22Rv1 (cell line): ENCODE data around the gene FGFBP2.

Experiments
- ZFX ChIP-seq: fragments of 450-650 bp; IDR thresholded peaks from 2 replicates; pipeline ENCODE4 v1.6.1; 2017; ENCODE audit warnings: antibody characterized with exemption, borderline replicate concordance
- TF ChIP-seq, protein P1 (sequence below): fragments of 450-650 bp; IDR thresholded peaks from 2 replicates; pipeline ENCODE4 v1.5.1; 2017; ENCODE audit warnings: mild to moderate bottlenecking

DNA sequence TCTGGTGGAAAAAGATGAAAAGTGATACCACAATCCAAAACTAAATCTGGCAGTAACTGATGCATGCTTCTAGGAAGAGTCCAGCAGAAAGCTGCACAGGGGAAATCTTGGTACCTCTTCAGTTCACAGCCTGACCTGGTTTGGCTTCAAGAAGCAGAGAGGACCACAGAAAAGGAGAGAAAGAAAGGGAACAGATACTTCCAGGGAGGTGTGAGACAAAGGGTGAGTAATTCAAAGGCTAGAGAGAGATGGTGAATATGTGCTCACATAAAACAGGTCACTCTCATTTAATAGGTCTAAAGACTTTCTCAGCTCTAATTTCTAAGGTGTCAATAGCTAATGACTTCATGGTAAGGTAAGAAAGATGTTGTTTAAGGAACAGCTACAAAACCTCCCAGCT is 11.2 kb downstream of the FGFBP2 start:
- TF ChIP-seq, protein P1, sequence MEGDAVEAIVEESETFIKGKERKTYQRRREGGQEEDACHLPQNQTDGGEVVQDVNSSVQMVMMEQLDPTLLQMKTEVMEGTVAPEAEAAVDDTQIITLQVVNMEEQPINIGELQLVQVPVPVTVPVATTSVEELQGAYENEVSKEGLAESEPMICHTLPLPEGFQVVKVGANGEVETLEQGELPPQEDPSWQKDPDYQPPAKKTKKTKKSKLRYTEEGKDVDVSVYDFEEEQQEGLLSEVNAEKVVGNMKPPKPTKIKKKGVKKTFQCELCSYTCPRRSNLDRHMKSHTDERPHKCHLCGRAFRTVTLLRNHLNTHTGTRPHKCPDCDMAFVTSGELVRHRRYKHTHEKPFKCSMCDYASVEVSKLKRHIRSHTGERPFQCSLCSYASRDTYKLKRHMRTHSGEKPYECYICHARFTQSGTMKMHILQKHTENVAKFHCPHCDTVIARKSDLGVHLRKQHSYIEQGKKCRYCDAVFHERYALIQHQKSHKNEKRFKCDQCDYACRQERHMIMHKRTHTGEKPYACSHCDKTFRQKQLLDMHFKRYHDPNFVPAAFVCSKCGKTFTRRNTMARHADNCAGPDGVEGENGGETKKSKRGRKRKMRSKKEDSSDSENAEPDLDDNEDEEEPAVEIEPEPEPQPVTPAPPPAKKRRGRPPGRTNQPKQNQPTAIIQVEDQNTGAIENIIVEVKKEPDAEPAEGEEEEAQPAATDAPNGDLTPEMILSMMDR = no peak
- TF ChIP-seq ZFX = no peak
